Breast epithelium (tissue), 4 donors: ENCODE data around the gene PTPRK. TPM values are rescaled to one million over a fixed set of nuclear protein-coding genes. Genes with fewer than 3 reads are reported as not detected.

Source experiments
- DNase-seq, 2 donors: peaks; one replicate each; pipeline ENCODE4 v3.0.0-alpha.2; 2019; ENCODE audit warnings: low spot score in 2 of 2
- H3K27ac ChIP-seq, 2 donors: fragments of 200-600 bp; sonication (generic) in 1 of 2; one replicate each; pipeline ENCODE4 v1.5.1; 2016 to 2019; ENCODE audit warnings: mild to moderate bottlenecking in 1 of 2
- H3K27me3 ChIP-seq, 2 donors: fragments of 200-600 bp; sonication (generic) in 1 of 2; one replicate each; pipeline versions ENCODE4 v1.5.1 to v1.6.0; 2017 to 2019; ENCODE audit warnings: control low read depth in 1 of 2, mild to moderate bottlenecking in 1 of 2
- H3K36me3 ChIP-seq: fragments of 200-600 bp; one replicate; pipeline ENCODE4 v1.5.1; 2019
- H3K4me1 ChIP-seq, 2 donors: fragments of 200-600 bp; sonication (generic); one replicate each; pipeline ENCODE4 v1.5.1; 2016 to 2019; ENCODE audit warnings: control low read depth in 1 of 2
- H3K4me3 ChIP-seq, 3 donors: fragments of 200-600 bp; sonication (generic); 1 replicate in 2 of 3; 2 replicates in 1 of 3; pipeline ENCODE4 v1.5.1; 2016 to 2019; ENCODE audit warnings: mild to moderate bottlenecking in 3 of 3, moderate library complexity in 2 of 3
- H3K9me3 ChIP-seq, 2 donors: fragments of 200-600 bp; sonication (generic) in 1 of 2; one replicate each; pipeline ENCODE4 v1.5.1; 2016 to 2019; ENCODE audit warnings: control low read depth in 1 of 2
- POLR2A ChIP-seq: fragments of 450-650 bp; IDR thresholded peaks from one replicate; pipeline ENCODE4 v1.6.1; 2016; ENCODE audit warnings: antibody characterized with exemption, mild to moderate bottlenecking, moderate library complexity
- POLR2AphosphoS5 ChIP-seq, 3 donors: sonication (generic); formaldehyde crosslinking; IDR thresholded peaks; one replicate each; pipeline ENCODE4 v1.6.1; 2017; ENCODE audit warnings: antibody characterized with exemption in 3 of 3
- intact Hi-C: fragments of 100-400 bp; cut with DNase I; formaldehyde crosslinking; loops from one replicate; pipeline ENCODE4 v1.15.1; 2023; ENCODE audit warnings: low total_unique reads
- total RNA-seq, 3 donors: library from RNA; depleted of rRNA; stranded (reverse); fragments of >200 nt; gene quantifications; one replicate each; pipeline ENCODE4 v1.1.0, GENCODE V29; 2016
- TF ChIP-seq, protein P1 (sequence below), 3 donors: fragments of 450-650 bp; IDR thresholded peaks; one replicate each; pipeline ENCODE4 v1.5.1; 2016 to 2017; ENCODE audit warnings: antibody characterized with exemption in 3 of 3, mild to moderate bottlenecking in 3 of 3, moderate library complexity in 3 of 3

PTPRK gene
- total RNA-seq, 3 donors from 2014 or later = 29.1 to 134 (median 77.0) TPM

GRCh38 chr6:128179876-128180438, 340.4 kb downstream of the PTPRK start:
- TF ChIP-seq POLR2A (no peak), POLR2AphosphoS5 (IDR thresholded peaks at IDR 0.05) (no peak)
- TF ChIP-seq, protein P1, sequence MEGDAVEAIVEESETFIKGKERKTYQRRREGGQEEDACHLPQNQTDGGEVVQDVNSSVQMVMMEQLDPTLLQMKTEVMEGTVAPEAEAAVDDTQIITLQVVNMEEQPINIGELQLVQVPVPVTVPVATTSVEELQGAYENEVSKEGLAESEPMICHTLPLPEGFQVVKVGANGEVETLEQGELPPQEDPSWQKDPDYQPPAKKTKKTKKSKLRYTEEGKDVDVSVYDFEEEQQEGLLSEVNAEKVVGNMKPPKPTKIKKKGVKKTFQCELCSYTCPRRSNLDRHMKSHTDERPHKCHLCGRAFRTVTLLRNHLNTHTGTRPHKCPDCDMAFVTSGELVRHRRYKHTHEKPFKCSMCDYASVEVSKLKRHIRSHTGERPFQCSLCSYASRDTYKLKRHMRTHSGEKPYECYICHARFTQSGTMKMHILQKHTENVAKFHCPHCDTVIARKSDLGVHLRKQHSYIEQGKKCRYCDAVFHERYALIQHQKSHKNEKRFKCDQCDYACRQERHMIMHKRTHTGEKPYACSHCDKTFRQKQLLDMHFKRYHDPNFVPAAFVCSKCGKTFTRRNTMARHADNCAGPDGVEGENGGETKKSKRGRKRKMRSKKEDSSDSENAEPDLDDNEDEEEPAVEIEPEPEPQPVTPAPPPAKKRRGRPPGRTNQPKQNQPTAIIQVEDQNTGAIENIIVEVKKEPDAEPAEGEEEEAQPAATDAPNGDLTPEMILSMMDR (IDR thresholded peaks at IDR 0.05) = no peak
- Histone ChIP-seq H3K9me3 (no peaks in the 10 kb centered on the region), H3K4me3 (no peak overlapping the region), H3K4me1 (no peaks in the 10 kb centered on the region), H3K27me3 (no peaks in the 10 kb centered on the region), H3K36me3 (no peaks in the 10 kb centered on the region), H3K27ac (no peak overlapping the region)
- DNase-seq = no peak
- intact Hi-C loops = no loop called here

- DNase-seq = no peak
- intact Hi-C loops = no loop called here
- Histone ChIP-seq H3K4me1 (no peaks in the 10 kb centered on the region), H3K4me3 (no peak overlapping the region), H3K27ac (no peak overlapping the region), H3K27me3 (no peaks in the 10 kb centered on the region), H3K36me3 (no peaks in the 10 kb centered on the region), H3K9me3 (no peaks in the 10 kb centered on the region)
- TF ChIP-seq POLR2AphosphoS5 (IDR thresholded peaks at IDR 0.05) = no peak
- TF ChIP-seq, protein P1 (IDR thresholded peaks at IDR 0.05) = no peak
- no peak for TF ChIP-seq POLR2A
These were observed 345.7 kb downstream of the PTPRK start for GRCh38 chr6:128174724-128175123.

- intact Hi-C loops = no loop called here
These were observed 347.4 kb downstream of the PTPRK start for GRCh38 chr6:128172752-128173682.

DNA sequence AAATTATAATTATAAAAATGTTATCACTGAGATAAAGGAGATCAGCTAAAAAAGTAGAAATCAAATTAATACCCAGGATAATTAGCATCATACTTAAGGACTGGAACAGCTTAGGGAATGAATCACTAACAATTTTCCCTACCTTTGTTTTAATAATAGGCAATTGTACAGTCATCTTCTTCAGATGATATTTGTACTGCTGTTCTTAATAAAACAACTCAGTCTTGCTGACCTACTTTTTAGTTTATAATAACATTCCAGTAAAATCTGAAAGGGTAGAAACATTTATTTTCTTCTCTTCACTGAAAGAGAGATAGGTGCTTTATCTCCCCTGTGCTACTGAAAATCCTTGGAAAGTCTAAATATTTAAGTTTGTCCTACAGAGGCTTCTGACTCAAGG, 348.3 kb downstream of the PTPRK start:
- TF ChIP-seq, protein P1 (IDR thresholded peaks at IDR 0.05) = no peak
- no peak for TF ChIP-seq POLR2A
- no peak for TF ChIP-seq POLR2AphosphoS5 (IDR thresholded peaks at IDR 0.05)
- Histone ChIP-seq H3K27me3 (no peaks in the 10 kb centered on the region), H3K27ac (no peak overlapping the region), H3K4me3 (no peak overlapping the region), H3K9me3 (no peaks in the 10 kb centered on the region), H3K36me3 (no peaks in the 10 kb centered on the region), H3K4me1 (no peaks in the 10 kb centered on the region)
- intact Hi-C loops = no loop called here
- DNase-seq = no peak

More at GRCh38 chr6:128172752-128173682, 347.4 kb downstream of the PTPRK start:
- Histone ChIP-seq H3K4me1 (no peaks in the 10 kb centered on the region), H3K36me3 (no peaks in the 10 kb centered on the region), H3K27me3 (no peaks in the 10 kb centered on the region), H3K27ac (no peak overlapping the region), H3K4me3 (no peak overlapping the region), H3K9me3 (no peaks in the 10 kb centered on the region)
- TF ChIP-seq POLR2A = no peak
- TF ChIP-seq, protein P1 (IDR thresholded peaks at IDR 0.05) = no peak
- TF ChIP-seq POLR2AphosphoS5 (IDR thresholded peaks at IDR 0.05) = no peak
- DNase-seq = no peak

DNA sequence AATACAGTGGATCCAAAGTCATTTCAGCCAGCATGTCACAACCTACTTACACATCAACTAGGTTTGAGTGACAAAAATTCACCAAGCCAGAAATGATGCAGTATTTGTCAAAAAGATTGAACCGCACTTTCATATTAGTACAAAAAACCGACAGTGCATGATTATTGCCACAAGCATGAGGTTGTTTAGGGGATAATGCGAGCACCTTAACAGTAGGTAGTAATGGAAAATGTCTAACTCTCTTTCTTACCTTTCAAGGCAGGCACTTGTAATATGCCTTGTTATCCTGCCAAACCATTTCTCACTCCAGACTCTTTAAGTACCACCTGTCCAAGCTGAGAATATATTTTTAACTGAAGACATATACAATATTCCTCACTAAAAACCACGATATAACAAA, 349.2 kb downstream of the PTPRK start:
- TF ChIP-seq POLR2AphosphoS5 (IDR thresholded peaks at IDR 0.05) = no peak
- TF ChIP-seq POLR2A = no peak
- TF ChIP-seq, protein P1 (IDR thresholded peaks at IDR 0.05) = no peak
- Histone ChIP-seq H3K4me1 (no peaks in the 10 kb centered on the region), H3K36me3 (no peaks in the 10 kb centered on the region), H3K4me3 (no peak overlapping the region), H3K27me3 (no peaks in the 10 kb centered on the region), H3K27ac (no peak overlapping the region), H3K9me3 (no peaks in the 10 kb centered on the region)
- intact Hi-C loops = no loop called here
- DNase-seq = no peak
